GM19328 (cell line): ENCODE data around the gene TEAD1.

Source experiments
- ATAC-seq: cut with Tn5 transposase; IDR thresholded peaks from one replicate; pipeline ENCODE4 v1.9.1; 2021; ENCODE audit warnings: mild to moderate bottlenecking, moderate library complexity; ENCODE audit not compliant: unreplicated experiment

The TEAD1 gene

GRCh38 chr11:12922418-12922817 is 248.2 kb downstream of the TEAD1 start:
- ATAC-seq, result no peak

GRCh38 chr11:12922980-12923507 is 248.8 kb downstream of the TEAD1 start:
- no peak for ATAC-seq

- no peak for ATAC-seq
Observed at GRCh38 chr11:12924650-12925049, 250.4 kb downstream of the TEAD1 start.

- ATAC-seq, result no peak
Observed at GRCh38 chr11:12925520-12925919, 251.3 kb downstream of the TEAD1 start.

GRCh38 chr11:12927221-12927620 is 253.0 kb downstream of the TEAD1 start:
- no peak for ATAC-seq

- ATAC-seq, result no peak
Observed at GRCh38 chr11:12927886-12928285, 253.7 kb downstream of the TEAD1 start.

- no peak for ATAC-seq
Observed at GRCh38 chr11:12930850-12931249, 256.6 kb downstream of the TEAD1 start.

GRCh38 chr11:12932485-12932884 is 258.3 kb downstream of the TEAD1 start:
- ATAC-seq, result no peak

GRCh38 chr11:12936200-12936599 is 262.0 kb downstream of the TEAD1 start:
- ATAC-seq, result no peak

GRCh38 chr11:12938590-12939247 is 264.5 kb downstream of the TEAD1 start:
- ATAC-seq, result no peak

GRCh38 chr11:12941671-12942070 is 267.4 kb downstream of the TEAD1 start:
- no peak for ATAC-seq

GRCh38 chr11:12942157-12942556 is 267.9 kb downstream of the TEAD1 start:
- no peak for ATAC-seq

- no peak for ATAC-seq
Observed at GRCh38 chr11:12943311-12943710, 269.1 kb downstream of the TEAD1 start.

GRCh38 chr11:12944889-12945288 is 270.7 kb downstream of the TEAD1 start:
- no peak for ATAC-seq

GRCh38 chr11:12949453-12949852 is 275.2 kb downstream of the TEAD1 start:
- ATAC-seq, result no peak

GRCh38 chr11:12950670-12951069 is 276.4 kb downstream of the TEAD1 start:
- ATAC-seq, result no peak

GRCh38 chr11:12951376-12951775 is 277.2 kb downstream of the TEAD1 start:
- ATAC-seq, result no peak

GRCh38 chr11:12952094-12952493 is 277.9 kb downstream of the TEAD1 start:
- no peak for ATAC-seq

- no peak for ATAC-seq
Observed at GRCh38 chr11:12958986-12959385, 284.8 kb downstream of the TEAD1 start.

- no peak for ATAC-seq
Observed at GRCh38 chr11:12961615-12962014, 287.4 kb downstream of the TEAD1 start.

- no peak for ATAC-seq
Observed at GRCh38 chr11:12962306-12962705, 288.1 kb downstream of the TEAD1 start.

- no peak for ATAC-seq
Observed at GRCh38 chr11:12963051-12963450, 288.8 kb downstream of the TEAD1 start.
